Astrocyte of the spinal cord (primary cell): ENCODE results near the gene LIMS2.

ENCODE experiments used
- DNase-seq: peaks from one replicate; pipeline ENCODE4 v3.0.0; 2011; ENCODE audit warnings: low read depth, low spot score
- H3K4me3 ChIP-seq: 2 replicates; pipeline ENCODE4 v1.5.1; 2011; ENCODE audit warnings: low read depth, mild to moderate bottlenecking, low read length, moderate library complexity
- in situ Hi-C: cut with HindIII; loops from 2 replicates; pipeline ENCODE4 v1.10.0; 2017; ENCODE audit warnings: low sequenced_read_pairs
- TF ChIP-seq, protein P1 (sequence below): IDR thresholded peaks from 2 replicates; pipeline ENCODE4 v1.5.1; 2012; ENCODE audit warnings: low read depth, mild to moderate bottlenecking, low read length, inconsistent platforms

LIMS2 gene

GRCh38 chr2:127610561-127610960, 64.8 kb downstream of the LIMS2 start:
- DNase-seq, result no peak
- in situ Hi-C loops, result no loop called here
- TF ChIP-seq, protein P1, sequence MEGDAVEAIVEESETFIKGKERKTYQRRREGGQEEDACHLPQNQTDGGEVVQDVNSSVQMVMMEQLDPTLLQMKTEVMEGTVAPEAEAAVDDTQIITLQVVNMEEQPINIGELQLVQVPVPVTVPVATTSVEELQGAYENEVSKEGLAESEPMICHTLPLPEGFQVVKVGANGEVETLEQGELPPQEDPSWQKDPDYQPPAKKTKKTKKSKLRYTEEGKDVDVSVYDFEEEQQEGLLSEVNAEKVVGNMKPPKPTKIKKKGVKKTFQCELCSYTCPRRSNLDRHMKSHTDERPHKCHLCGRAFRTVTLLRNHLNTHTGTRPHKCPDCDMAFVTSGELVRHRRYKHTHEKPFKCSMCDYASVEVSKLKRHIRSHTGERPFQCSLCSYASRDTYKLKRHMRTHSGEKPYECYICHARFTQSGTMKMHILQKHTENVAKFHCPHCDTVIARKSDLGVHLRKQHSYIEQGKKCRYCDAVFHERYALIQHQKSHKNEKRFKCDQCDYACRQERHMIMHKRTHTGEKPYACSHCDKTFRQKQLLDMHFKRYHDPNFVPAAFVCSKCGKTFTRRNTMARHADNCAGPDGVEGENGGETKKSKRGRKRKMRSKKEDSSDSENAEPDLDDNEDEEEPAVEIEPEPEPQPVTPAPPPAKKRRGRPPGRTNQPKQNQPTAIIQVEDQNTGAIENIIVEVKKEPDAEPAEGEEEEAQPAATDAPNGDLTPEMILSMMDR, result no peak
- H3K4me3 ChIP-seq, result no peak overlapping the region

- H3K4me3 ChIP-seq, result no peak overlapping the region
- TF ChIP-seq, protein P1, result no peak
- in situ Hi-C loops, result no loop called here
- DNase-seq, result no peak
Measured at GRCh38 chr2:127609818-127610217, 65.5 kb downstream of the LIMS2 start.

- in situ Hi-C loops, result no loop called here
- DNase-seq, result no peak
- TF ChIP-seq, protein P1, result no peak
- no peak overlapping the region for H3K4me3 ChIP-seq
Measured at GRCh38 chr2:127609031-127609751, 66.1 kb downstream of the LIMS2 start.

DNA sequence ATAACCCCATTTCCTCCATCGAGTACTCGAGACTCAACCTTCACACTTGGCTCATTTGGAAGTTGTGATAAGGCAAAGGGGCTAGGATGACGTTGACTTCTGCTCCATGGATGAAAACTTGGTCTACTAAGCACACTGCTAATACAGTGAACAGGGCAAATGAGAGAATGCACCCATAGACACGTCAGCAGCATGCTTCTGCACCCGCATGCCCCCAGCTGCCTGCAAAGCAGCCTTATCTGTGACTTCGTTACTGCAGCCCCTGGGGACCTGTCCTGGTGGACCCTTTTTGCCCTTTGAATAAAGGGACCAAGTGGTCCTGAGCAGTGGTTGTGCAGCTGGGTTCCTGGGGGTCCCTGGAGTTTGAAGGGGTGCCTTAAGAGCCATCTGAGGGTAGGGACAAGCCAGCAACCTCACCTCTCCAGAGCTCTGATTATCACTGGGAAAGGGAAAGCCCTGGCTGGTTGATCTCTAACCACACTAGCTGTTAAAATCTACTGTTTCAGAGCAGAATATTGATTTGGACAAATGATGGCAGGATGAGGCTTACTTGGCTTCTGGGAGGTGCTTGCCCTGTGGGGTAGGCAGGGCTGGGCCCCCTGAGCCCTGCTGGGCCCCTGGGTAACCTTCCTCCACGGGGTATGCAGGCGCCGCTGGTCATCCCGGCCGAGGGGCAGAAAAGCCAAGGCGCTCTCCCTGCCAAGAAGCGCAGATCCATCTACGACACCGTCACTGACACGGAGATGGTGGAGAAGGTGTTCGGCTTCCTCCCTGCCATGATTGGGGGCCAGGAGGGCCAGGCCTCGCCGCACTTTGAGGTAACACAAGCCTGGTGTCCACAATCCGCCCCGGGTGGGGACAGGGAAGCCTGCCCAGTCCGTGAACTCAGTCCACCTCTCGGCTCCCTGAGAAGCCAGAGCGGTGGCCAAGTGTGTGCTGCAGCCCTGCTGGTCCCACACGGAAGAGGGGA, 67.0 kb downstream of the LIMS2 start:
- no peak overlapping the region for H3K4me3 ChIP-seq
- in situ Hi-C loops, result no loop called here
- DNase-seq, result no peak
- TF ChIP-seq, protein P1, result no peak

DNA sequence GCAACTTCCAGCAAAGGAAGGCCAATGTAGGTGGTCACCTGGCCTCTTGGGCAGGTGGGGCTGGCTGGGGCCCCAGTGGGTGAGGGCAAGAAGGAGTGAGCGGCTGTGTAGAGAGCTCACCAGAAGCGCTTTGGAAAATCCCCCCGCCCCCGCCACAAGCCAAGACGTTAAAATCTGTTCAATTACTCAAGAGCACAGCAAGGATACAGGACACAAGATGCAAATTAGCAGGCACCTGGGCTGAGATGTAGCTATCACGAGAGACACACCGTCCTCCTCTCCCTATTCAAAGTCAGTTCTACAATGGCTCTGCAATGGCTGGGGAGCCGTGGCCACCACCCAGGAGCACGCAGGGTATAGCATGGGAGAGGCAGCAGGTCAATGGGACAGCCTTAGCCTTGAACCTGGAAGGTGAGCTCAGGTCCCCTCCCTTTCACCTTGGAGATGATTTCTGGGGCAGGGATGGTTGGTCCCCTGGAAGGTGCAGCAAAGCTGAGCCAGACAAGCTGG, 67.9 kb downstream of the LIMS2 start:
- TF ChIP-seq, protein P1, result no peak
- in situ Hi-C loops, result no loop called here
- no peak overlapping the region for H3K4me3 ChIP-seq
- DNase-seq, result no peak

DNA sequence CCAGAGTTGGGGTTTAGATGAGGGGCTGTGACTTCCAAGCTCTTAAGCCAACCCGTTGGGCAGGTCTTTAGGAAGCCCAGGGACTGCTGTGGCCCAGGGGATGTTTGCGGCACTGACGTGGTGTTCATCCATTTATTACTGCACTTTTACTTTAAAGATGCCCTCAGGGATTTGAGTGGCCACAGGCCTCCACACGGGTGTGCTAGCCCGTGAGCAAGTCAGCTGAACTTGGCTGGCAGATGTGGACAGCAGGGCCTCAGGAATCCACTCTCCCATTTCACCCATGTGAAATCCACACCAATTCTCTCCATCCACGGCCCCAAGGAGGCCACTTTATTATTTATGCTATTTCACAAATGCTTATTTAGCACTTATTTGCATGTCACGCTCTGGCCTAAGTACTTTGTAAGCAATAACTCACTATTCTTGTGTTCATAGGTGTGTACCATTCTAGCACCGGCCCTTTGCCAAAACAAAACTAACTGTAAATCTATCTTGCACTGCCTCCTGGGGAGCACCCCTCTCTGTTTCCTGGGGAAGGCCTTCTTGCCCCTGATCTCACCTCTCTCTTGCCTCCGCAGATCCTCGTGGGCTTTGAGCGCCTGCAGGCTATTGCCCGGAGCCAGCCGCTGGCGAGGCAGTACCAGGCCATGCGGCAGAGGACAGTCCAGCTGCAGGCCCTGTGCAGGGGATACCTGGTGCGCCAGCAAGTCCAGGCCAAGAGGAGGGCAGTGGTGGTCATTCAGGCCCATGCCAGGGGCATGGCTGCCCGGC, 68.5 kb downstream of the LIMS2 start:
- DNase-seq, result no peak
- in situ Hi-C loops, result no loop called here
- TF ChIP-seq, protein P1, result no peak

More for the DNA sequence above, 68.5 kb downstream of the LIMS2 start:
- H3K4me3 ChIP-seq, result no peak overlapping the region
